KOPT-K1 (cell line): ENCODE measurements around the gene CFAP20DC.

ENCODE experiments used
- H3K27ac ChIP-seq: fragments of 200-600 bp; sonication (generic); 2 replicates; pipeline ENCODE4 v1.5.1; 2016; ENCODE audit warnings: antibody characterized with exemption, mild to moderate bottlenecking, low read depth, low read length; ENCODE audit not compliant: poor library complexity, severe bottlenecking
- H3K36me3 ChIP-seq: fragments of 200-600 bp; sonication (generic); 2 replicates; pipeline ENCODE4 v1.5.1; 2017; ENCODE audit warnings: antibody characterized with exemption, mild to moderate bottlenecking, low read length, moderate library complexity; ENCODE audit not compliant: insufficient read depth
- H3K9me3 ChIP-seq: fragments of 200-600 bp; sonication (generic); 2 replicates; pipeline ENCODE4 v1.5.1; 2017; ENCODE audit warnings: antibody characterized with exemption, low read length, mild to moderate bottlenecking; ENCODE audit not compliant: insufficient read depth, poor library complexity, severe bottlenecking

Gene CFAP20DC

GRCh38 chr3:58749948-58750347 is 299.9 kb downstream of the CFAP20DC start:
- no peaks in the 10 kb centered on the region for H3K36me3 ChIP-seq
- no peak overlapping the region for H3K27ac ChIP-seq
- H3K9me3 ChIP-seq: no peaks in the 10 kb centered on the region

- no peak overlapping the region for H3K27ac ChIP-seq
- no peaks in the 10 kb centered on the region for H3K36me3 ChIP-seq
- no peaks in the 10 kb centered on the region for H3K9me3 ChIP-seq
Measured at GRCh38 chr3:58748024-58748423, 301.8 kb downstream of the CFAP20DC start.

- no peaks in the 10 kb centered on the region for H3K9me3 ChIP-seq
- H3K36me3 ChIP-seq: no peaks in the 10 kb centered on the region
- H3K27ac ChIP-seq: no peak overlapping the region
Measured at GRCh38 chr3:58746758-58747157, 303.1 kb downstream of the CFAP20DC start.

- no peaks in the 10 kb centered on the region for H3K36me3 ChIP-seq
Measured at GRCh38 chr3:58743296-58743695, 306.5 kb downstream of the CFAP20DC start.

GRCh38 chr3:58742239-58742638 is 307.6 kb downstream of the CFAP20DC start:
- Histone ChIP-seq H3K9me3 (no peaks in the 10 kb centered on the region), H3K27ac (no peak overlapping the region), H3K36me3 (no peaks in the 10 kb centered on the region)

More at GRCh38 chr3:58743296-58743695, 306.5 kb downstream of the CFAP20DC start:
- Histone ChIP-seq H3K27ac (no peak overlapping the region), H3K9me3 (no peaks in the 10 kb centered on the region)

- no peaks in the 10 kb centered on the region for H3K9me3 ChIP-seq
- H3K36me3 ChIP-seq: no peaks in the 10 kb centered on the region
- no peak overlapping the region for H3K27ac ChIP-seq
Measured at GRCh38 chr3:58737644-58738043, 312.2 kb downstream of the CFAP20DC start.

- Histone ChIP-seq H3K36me3 (no peaks in the 10 kb centered on the region), H3K9me3 (no peaks in the 10 kb centered on the region), H3K27ac (no peak overlapping the region)
Measured at GRCh38 chr3:58731673-58732072, 318.2 kb downstream of the CFAP20DC start.

- Histone ChIP-seq H3K36me3 (no peaks in the 10 kb centered on the region), H3K27ac (no peak overlapping the region), H3K9me3 (no peaks in the 10 kb centered on the region)
Measured at GRCh38 chr3:58728723-58729122, 321.1 kb downstream of the CFAP20DC start.

- Histone ChIP-seq H3K27ac (no peak overlapping the region), H3K36me3 (no peaks in the 10 kb centered on the region), H3K9me3 (no peaks in the 10 kb centered on the region)
Measured at GRCh38 chr3:58725326-58725853, 324.4 kb downstream of the CFAP20DC start.

- Histone ChIP-seq H3K27ac (no peak overlapping the region), H3K36me3 (no peaks in the 10 kb centered on the region), H3K9me3 (no peaks in the 10 kb centered on the region)
Measured at GRCh38 chr3:58724336-58724735, 325.5 kb downstream of the CFAP20DC start.

- no peak overlapping the region for H3K27ac ChIP-seq
- no peaks in the 10 kb centered on the region for H3K36me3 ChIP-seq
- no peaks in the 10 kb centered on the region for H3K9me3 ChIP-seq
Measured at GRCh38 chr3:58723173-58723572, 326.7 kb downstream of the CFAP20DC start.

- H3K27ac ChIP-seq: no peak overlapping the region
Measured at GRCh38 chr3:58722561-58722960, 327.3 kb downstream of the CFAP20DC start.

GRCh38 chr3:58720526-58720925 is 329.3 kb downstream of the CFAP20DC start:
- Histone ChIP-seq H3K36me3 (no peaks in the 10 kb centered on the region), H3K9me3 (no peaks in the 10 kb centered on the region), H3K27ac (no peak overlapping the region)

More at GRCh38 chr3:58722561-58722960, 327.3 kb downstream of the CFAP20DC start:
- Histone ChIP-seq H3K9me3 (no peaks in the 10 kb centered on the region), H3K36me3 (no peaks in the 10 kb centered on the region)

GRCh38 chr3:58719684-58720083 is 330.1 kb downstream of the CFAP20DC start:
- H3K36me3 ChIP-seq: no peaks in the 10 kb centered on the region
- H3K27ac ChIP-seq: no peak overlapping the region
- no peaks in the 10 kb centered on the region for H3K9me3 ChIP-seq

GRCh38 chr3:58713715-58714401 is 336.0 kb downstream of the CFAP20DC start:
- Histone ChIP-seq H3K9me3 (no peaks in the 10 kb centered on the region), H3K27ac (no peak overlapping the region), H3K36me3 (no peaks in the 10 kb centered on the region)

GRCh38 chr3:58711871-58712270 is 338.0 kb downstream of the CFAP20DC start:
- H3K27ac ChIP-seq: no peak overlapping the region
- H3K9me3 ChIP-seq: no peaks in the 10 kb centered on the region
- no peaks in the 10 kb centered on the region for H3K36me3 ChIP-seq
